Dedifferentiated amniotic fluid mesenchymal stem cell (primary cell): ENCODE measurements around the gene ZNF689.
A peak's percentile ranks its signal among the peaks of the same experiment; 100 is the strongest.
"Not testable (repeated sequence)": the region's sequence is repeated elsewhere in the genome, so short reads cannot be mapped to it uniquely, and the experiment has no call there.

ENCODE experiments used
- DNase-seq: peaks from one replicate; pipeline ENCODE4 v3.0.0-alpha.2; 2016; ENCODE audit errors: extremely low spot score

ZNF689 gene

DNA sequence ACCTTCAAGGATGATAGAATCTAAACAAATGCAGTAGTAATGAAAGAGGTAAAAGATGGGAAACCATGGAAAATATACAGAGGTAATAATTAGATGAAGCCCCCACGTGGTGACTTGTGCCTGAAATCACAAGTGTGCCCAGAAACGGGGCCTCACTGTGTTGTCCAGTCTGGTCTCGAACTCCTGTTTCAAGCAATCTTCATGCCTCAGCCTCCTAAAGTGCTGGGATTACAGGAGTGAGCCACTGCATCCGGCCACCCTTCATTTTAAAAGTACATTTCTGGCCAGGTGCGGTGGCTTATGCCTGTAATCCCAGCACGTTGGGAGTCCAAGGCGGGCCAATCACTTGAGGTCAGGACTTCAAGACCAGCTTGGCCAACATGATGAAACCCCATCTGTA lies 26.4 kb upstream of the ZNF689 start:
- DNase-seq = no peak

GRCh38 chr16:30633526-30633925 lies 23.3 kb upstream of the ZNF689 start:
- DNase-seq = no peak

DNA sequence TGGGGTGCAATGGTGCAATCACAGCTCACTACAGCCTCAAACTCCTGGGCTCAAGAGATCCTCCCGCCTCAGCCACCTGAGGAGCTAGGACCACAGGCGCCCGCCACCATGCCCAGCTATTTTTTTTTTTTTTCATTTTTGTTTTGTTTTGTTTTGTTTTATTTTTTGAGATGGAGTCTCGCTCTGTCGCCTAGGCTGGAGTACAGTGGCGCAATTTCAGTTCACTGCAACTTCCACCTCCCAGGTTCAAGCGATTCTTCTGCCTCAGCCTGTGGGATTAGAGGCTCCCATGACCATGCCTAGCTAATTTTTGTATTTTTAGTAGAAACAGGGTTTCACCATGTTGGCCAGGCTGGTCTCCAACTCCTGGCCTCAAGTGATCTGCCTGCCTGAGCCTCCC lies 22.3 kb upstream of the ZNF689 start:
- DNase-seq = not testable (repeated sequence)

DNA sequence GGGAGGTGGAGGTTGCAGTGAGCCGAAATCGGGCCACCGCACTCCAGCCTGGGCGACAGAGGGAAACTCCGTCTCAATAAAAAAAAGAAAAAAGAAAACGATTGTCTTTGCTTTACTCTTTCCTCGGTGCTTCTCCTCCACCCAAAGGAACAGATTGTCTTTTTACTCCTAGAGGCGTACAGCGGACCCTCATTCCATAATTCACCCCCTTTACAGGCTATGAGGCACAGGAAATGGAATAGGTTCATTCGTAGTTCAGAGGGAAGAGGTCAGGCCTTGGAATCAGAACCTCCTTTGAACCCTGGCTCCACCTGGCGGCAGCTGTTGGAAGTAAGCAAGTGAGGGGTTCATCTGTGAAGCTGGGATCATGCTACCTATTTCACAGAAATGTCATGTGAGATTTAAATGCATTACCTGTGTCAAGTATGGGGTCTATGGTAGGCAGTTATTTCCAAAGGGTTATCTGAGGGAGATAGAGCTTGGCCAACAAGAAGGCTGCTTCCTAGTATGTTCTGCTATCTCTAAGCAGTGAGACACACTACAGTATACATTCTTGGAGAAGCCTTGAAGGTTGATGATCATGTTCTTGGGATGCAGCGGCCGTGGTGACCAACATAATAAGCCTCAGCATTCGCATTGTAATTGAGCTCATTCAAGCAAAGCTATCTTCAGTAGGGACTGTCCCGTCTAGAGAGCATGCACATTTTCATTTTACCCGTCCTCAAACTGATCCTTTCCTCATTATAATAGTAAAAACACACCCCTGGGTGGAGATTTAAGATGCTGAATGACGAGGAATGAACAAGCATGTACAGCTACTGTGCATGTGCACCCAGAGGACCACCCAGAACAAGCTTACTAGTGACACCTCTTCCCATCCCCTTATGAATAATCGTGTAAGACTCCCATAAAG lies 18.7 kb upstream of the ZNF689 start:
- peak; percentile 70 for DNase-seq

- DNase-seq = no peak
Measured at GRCh38 chr16:30626236-30626635, 16.0 kb upstream of the ZNF689 start.

GRCh38 chr16:30623536-30624283 lies 13.5 kb upstream of the ZNF689 start:
- DNase-seq = no peak

DNA sequence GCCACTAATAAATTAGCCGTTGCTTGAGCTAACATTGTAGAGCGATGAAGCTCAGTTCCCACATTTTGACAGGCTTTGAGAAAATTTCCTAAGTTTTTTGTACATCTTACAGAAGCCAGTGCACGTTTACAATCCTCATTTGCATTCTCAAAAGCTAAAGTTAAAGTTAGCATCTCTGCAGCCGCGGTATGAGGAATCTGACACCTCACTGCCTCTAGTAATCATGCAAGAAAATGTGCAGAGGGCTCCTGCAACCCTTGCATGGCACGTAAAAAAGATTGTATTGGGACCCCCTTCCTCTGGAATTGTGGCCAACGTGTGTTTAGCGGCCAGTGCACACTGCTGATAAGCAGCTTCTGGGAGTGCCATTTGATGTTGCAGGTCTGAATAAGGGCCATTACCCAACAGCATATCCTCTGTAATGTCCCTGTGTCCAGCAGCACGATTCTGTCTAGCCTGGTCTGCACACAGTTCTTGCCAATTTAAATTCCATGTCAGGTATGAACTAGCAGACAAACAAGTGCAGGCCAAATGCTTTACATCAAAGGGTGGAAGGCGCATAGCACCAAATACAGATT lies 12.4 kb upstream of the ZNF689 start:
- no peak for DNase-seq

- peak; percentile 71 for DNase-seq
Measured at GRCh38 chr16:30621765-30622164, 11.6 kb upstream of the ZNF689 start.

- DNase-seq = no peak
Measured at GRCh38 chr16:30620169-30620568, 10.0 kb upstream of the ZNF689 start.

DNA sequence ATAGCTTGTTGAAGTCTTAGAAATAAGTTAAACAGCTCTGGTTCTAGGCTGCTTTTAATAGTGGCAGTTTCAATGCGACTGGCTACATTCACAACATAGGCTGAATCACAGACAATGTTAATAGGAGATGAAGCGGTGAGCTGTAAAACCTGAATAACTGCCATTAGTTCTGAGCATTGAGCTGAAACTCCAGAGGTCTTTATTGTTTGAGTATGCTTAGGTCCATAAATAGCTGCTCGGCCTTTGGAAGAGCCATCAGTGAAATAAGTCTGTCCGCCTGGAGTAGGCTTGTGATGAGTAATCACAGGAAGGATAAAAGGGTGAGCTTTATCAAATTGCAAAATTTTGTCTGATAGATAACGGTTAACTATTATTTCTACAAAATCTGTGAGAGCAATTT lies 9.4 kb upstream of the ZNF689 start:
- no peak for DNase-seq

DNA sequence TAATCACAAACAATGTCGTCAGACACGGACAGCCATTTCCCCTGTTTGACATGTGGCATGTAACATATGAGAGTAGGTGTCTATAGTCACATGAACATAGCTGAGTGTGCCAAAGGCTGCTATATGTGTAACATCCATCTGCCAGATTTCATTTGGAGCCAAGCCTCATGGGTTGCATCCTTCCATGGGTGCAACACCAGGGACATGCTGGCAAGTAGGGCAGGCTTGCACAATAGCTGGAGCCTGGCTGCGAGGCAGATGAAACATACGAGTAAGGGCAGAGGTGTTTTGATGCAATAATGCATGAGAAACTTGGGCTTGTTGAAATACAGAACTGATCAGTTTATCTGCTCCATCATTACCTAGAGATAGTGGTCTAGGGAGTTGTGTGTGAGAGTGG lies 9.0 kb upstream of the ZNF689 start:
- no peak for DNase-seq

GRCh38 chr16:30615358-30616091 lies 5.3 kb upstream of the ZNF689 start:
- DNase-seq = no peak

DNA sequence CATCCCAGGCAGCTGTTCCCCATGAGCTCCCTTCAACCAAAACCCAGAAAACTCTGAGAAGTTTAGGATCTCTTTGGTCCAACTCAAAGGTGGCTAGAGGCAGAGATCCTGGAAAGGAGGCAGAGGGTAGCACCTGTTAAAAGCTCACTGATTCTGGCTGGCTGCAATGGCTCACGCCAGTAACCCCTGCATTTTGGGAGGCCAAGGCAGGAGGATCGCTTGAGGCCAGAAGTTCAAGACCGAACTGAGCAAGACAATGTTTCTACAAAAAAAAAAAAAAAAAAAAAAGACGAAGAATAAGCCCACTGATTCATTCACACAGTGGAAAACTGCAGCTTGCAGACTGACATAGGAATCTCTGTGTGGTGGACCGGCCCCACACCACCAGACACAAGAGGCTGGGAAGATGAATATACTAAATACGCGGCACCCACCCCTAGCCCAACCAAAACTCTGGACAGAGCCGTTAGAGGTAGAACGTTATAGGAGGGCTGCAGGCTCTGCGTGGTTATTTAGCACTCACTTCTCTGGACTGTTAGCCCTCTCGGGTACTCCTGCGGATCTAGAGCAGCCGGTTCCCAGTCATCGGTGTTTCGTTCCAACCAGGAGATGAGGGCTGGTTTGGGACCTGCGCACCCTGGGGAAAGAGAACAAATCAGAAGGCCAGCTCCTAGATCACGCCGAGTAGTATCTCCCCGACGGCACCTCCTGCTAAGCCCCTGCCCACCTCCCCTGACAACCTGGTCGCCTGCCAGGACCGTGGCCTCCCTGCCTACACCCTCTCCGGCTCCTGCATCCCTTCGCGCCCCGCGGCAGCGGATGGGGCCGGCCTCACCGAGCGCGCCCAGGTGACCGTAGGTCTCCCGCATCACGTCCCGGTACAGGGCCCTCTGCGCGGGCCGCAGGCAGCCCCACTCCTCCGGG lies 925 bp downstream of the ZNF689 start:
- DNase-seq = no peak

DNA sequence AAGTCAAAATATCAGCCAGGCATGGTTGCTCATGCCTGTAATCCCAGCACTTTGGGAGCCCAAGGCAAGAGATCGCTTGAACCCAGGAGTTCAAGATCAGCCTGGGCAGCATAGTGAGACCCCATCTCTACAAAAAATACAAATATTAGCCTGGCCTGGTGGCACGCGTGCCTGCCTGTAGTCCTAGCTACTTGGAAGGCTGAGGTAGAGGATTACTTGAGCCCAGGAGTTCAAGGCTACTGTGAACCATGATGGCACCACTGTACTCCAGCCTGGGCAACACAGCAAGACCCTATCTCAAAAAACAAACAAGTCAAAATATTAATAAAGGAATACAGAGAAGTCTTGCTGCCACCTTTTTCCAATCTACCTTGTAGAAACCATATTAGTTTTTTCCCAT lies 4.2 kb downstream of the ZNF689 start:
- DNase-seq = no peak

DNA sequence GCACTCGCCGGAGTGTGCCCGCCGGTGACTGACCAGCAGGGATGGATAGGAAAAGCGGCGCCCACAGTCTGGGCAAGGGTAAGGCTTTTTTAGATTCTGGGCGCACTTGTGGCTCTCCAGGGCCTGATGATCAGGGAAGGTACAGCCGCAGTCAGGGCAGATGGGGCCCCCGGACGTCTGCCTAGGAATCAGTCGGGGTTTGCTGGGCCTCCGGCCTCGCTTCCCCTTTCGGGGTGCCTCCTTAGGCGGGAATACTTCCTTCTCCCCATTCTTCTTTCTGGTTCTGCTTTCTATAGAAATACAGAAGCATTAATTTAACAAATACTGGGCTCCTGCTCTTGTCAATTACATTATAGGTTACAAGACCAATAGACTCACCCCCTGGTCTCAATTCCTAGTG lies 5.0 kb downstream of the ZNF689 start:
- no peak for DNase-seq

GRCh38 chr16:30604316-30604947 lies 5.8 kb downstream of the ZNF689 start:
- DNase-seq = no peak

DNA sequence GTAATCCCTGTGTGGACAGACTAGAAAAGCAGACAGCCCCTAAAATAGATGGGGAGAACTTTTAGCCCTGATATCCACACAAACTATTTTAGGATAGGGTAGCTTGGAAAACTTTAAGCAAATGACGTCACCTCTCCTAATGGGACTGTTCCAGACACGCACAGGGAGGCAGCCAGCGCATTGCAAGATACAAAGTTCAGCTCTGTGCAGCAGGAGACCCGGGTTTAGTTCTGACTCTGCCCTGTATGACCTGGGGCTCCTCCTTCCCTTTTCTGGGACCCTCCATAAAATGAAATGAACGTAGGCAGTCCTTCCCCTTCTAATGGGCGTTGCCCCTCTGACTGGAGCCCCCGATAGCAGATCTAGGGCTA lies 6.3 kb downstream of the ZNF689 start:
- no peak for DNase-seq

- peak; percentile 31 for DNase-seq
Measured at GRCh38 chr16:30602616-30603277, 7.4 kb downstream of the ZNF689 start.

GRCh38 chr16:30601966-30602365 lies 8.2 kb downstream of the ZNF689 start:
- DNase-seq = no peak

- no peak for DNase-seq
Measured at GRCh38 chr16:30600929-30601328, 9.3 kb downstream of the ZNF689 start.
